Fibroblast of skin of abdomen (primary cell): ENCODE results near the gene PLXNA2.

Source experiments
- DNase-seq: peaks from one replicate; pipeline ENCODE4 v3.0.0-alpha.2; 2013

Gene PLXNA2

GRCh38 chr1:208242146-208242545, 2.0 kb downstream of the PLXNA2 start:
- DNase-seq: no peak

DNA sequence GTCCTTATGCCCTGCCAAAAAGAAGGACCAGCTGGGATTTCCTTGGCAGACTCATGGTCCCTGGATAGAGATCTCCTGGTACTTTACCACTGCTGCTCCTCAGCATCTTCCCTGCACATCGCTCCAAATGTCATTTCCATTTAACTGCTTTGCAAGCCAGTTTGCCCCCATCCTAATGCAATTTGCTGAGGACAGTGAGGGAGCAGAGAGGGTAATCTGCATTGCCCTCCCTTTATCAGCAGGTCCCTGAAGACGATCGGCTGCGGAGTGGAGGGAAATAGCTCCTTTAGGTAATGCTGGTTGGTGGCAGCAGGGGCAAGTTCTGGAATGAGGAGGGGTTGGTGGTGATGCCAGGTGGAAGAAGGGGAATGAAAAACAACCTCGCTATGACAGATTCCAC, 2.7 kb downstream of the PLXNA2 start:
- DNase-seq: no peak

GRCh38 chr1:208240662-208241355, 3.4 kb downstream of the PLXNA2 start:
- no peak for DNase-seq

GRCh38 chr1:208239473-208240381, 4.5 kb downstream of the PLXNA2 start:
- DNase-seq: no peak

GRCh38 chr1:208238710-208239472, 5.3 kb downstream of the PLXNA2 start:
- peak; percentile 60 for DNase-seq

DNA sequence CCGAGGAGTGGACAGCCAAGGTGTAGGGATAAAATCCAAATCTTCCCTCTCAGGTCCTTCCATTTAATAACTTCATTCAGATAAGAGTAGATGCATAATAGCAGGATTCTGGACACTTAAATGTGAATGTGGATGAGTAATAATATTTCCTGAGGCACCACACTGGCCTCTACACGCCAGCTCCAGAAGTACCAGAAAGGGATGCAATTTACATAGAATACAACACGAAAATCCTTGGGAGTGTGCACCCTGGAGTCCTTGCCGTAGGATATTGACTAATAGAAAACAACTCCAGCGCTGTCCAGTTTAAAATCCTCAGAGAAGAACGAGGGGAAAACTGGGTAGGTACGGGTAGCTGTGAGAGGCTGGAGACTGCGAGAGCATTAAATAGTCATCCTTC, 6.9 kb downstream of the PLXNA2 start:
- DNase-seq: no peak

- peak; percentile 63 for DNase-seq
These were observed 8.0 kb downstream of the PLXNA2 start for GRCh38 chr1:208235982-208236761.

DNA sequence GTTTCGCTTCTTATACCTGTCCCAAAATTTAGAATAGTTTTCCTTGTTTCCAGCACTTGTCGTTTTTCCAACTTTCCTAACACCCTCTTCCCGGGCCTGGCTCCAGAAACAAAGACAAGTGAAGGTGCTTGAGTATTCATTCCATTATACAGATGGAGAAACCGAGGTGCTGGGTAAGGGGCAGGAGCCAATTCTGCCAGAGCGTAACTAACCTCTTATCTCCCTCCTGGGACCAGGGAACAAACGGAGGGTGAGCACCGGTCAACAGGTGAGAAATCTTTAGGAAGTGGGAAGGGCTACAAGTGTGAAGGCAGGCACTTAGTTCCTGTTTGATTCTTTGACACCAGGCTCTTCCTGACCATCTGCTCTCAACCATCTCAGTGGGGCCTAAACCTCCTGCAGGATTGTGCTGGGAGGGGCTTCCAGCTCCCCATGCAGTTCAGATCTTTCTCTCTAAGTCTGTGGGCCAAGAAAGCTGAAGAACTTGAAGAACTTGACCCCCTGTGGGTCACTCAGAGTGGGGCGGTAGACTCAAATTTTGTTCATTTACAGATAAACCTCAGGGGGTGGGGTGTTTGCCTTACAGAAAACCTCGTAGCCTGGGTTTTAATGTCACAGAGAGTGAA, 8.7 kb downstream of the PLXNA2 start:
- DNase-seq: no peak

GRCh38 chr1:208234721-208235120, 9.5 kb downstream of the PLXNA2 start:
- no peak for DNase-seq

GRCh38 chr1:208233978-208234377, 10.2 kb downstream of the PLXNA2 start:
- DNase-seq: no peak

DNA sequence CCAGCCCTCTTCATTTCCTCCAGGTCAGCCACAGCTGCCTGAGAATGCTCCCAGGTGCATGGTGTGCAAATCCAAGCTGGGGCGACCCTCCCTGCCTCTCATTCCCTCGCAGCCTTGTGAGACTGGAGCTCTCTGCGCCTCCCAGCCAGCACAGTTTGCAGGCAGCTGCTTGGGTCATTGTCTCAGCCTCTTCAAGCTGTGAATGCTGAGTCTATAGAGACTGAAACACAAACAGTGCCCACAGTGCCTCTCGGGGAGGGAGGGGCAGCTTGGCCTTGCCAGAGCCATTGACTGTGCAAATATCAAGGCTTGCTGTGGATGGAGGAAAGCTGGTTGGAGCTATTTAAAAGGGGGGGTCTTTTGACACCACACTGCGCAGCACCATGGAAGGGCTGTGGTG, 10.6 kb downstream of the PLXNA2 start:
- no peak for DNase-seq

- no peak for DNase-seq
These were observed 11.5 kb downstream of the PLXNA2 start for GRCh38 chr1:208232662-208233038.

GRCh38 chr1:208231881-208232661, 12.1 kb downstream of the PLXNA2 start:
- DNase-seq: peak; percentile 55

DNA sequence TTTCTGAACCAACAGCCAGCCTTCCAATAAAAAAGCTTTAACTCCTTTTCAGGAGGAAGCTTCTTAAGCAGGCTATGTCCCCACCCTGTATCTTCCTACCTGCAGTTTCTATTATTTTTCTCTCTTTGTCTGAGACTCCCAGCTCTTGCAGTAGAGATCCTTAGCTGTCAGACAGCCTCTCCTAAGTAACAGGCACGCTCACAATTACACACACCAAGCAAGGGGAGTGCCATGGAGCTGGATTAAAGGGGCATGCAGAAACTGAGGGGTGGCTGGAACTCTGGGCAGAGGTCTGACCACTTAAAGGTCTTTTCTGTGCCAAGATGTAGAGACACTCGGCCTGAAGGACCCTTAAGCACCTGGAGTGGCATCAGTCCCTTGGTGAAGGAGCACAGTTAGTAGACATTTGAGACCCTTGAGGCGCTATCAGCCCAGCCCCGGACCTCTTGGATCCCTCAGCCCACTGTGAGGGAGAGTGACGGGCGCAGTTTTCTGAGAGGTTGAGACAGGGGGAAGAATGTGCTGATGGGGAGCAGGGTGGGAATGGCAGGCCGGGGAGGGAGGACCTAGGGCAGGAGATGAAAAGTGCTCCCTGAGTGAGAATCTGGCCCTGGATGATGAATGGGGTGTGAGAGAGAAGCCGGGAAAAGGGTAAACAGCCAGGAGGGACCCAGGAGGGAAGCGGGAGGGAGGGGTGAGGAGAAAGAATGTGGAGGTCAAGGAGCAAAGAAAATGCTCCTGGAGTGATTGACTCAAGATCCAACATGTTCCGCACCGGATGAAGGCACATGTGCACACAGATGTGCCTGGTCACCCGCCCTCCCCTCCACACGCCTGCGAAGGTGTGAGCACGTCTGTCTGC, 13.3 kb downstream of the PLXNA2 start:
- DNase-seq: no peak

DNA sequence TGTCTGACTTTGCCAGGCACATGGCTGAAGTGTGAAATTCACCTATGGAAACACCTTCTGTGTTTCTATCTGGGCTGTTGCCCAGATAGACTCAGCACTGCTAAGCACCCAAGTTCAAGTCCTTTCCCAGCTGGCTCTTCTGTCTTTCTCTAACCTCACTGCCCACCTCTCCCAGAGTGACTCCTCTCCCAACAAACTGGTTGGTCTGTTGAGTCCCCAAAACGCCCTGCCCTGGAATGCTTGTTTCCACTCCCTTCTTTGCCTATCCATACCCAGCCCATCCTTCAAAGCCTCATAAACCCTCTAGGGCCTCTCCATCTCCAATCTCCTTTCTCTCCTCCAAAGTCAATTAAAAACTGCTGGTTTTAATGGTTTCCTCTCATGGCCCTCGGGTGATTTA, 15.6 kb downstream of the PLXNA2 start:
- DNase-seq: no peak

DNA sequence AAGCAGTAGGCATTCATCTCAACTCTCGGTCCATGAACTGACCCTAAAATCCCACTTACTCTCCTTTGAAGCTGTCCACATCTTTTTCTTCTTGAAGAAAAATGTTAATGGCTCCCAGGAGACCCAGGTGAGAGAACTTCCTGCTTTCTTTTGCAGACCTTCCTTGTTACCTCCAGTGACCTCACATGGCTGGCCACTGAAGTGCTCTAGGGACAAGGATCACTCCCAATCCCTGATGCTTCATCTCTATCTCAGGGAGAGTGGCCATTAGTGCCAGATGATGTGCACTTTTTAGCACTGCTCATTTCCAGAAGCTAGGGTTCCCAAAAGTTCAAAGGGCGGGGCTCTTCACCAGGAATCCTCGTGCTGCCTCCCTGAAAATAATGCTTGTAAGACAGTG, 16.2 kb downstream of the PLXNA2 start:
- DNase-seq: no peak

GRCh38 chr1:208227366-208227765, 16.8 kb downstream of the PLXNA2 start:
- no peak for DNase-seq

DNA sequence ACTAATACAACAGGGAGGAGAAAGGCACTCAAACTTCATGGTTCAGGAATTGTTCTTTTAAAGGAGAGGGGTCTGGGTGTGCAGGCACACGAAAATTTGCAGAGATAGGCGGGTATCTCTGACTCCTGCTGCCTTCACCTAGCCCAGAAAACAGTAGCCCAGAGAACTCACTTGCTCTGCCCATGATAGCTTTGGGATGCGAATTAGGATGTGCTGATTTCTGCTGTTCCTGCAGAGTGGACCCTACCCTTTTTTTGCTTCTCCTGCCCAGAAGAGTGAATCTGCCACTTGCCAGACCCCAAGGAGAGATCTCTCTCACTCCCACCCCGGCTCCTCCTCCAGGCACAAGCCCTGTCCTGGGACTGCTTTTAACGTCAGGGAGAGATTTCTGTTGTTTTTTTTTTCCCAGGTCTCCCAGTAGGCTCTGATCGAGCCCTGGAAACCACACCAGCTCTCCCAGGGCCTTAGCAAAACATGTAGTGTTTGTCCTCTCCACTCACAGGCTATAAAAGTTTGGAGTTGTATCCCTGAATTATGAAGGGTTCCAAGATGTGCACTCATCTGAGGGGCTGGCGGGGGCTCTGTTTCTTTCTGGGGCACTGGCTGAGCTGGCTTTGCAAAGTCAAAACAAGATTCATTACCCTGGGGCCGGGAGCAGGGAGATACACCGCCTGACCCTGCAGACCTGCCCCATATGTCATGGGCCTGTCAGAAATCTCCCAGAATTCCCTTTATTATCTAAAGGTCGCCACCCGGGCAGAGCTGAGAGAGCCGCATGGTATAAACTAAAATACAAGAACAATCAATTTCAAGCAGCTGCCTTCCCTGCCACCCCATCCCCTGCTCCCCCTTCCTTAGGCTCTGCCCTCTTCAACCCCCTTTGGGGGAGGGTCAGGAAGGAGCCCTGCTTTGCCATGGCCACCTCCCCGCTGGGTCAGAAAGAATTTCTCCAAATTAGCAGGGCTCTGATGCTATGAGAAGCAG, 17.9 kb downstream of the PLXNA2 start:
- no peak for DNase-seq

DNA sequence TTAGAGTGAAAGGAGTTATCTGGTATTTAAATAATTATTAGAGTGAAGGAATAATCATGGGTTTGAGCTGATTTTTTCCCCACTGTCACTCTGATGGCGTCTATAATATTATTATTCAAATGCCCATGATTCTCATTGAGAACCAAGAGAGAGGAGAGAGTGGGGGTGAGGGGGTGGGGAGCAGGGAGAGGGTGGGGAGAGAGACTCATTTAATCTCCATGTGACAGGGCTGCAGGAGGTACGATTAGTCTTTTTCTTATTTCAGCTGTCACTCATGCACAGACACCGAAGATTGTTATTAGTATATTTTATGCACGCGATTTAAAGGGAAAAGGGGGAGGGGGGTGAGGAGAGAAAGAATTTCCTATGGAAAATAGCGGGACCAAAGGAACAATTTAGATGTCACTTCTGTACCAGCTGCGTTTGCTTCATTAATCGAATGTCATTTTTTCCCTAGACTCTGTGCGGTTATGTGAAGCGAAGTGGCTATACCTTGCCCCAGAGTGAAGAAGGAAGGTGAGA, 19.9 kb downstream of the PLXNA2 start:
- DNase-seq: no peak
